Activated T-helper 1 cell treated with anti-CD3 and anti-CD28 coated beads, Interleukin-12 subunit alpha, Interleukin-12 subunit beta, Interleukin-2, Interleukin-4 antibody, amounts not matched to agents 30 ng/mL and 10 ng/mL and 1 ng/mL, durations not matched to agents 14 hours and 24 hours and 36 hours (primary cell): ENCODE measurements around the gene NEUROD1. TPM values are rescaled to one million over a fixed set of nuclear protein-coding genes. Genes with fewer than 3 reads are reported as not detected.
A peak's percentile ranks its signal among the peaks of the same experiment; 100 is the strongest.
"Not testable (repeated sequence)": the region's sequence is repeated elsewhere in the genome, so short reads cannot be mapped to it uniquely, and the experiment has no call there.

Experiments
- DNase-seq: peaks from one replicate; pipeline ENCODE4 v3.0.0; 2021; ENCODE audit warnings: low spot score
- H3K27ac Mint-ChIP-seq: one replicate; pipeline ENCODE4 v1.8.0; 2021; ENCODE audit warnings: mild to moderate bottlenecking, mixed read lengths
- H3K27me3 Mint-ChIP-seq: one replicate; pipeline ENCODE4 v1.8.0; 2022; ENCODE audit warnings: mild to moderate bottlenecking, moderate library complexity, mixed read lengths; ENCODE audit not compliant: insufficient read depth
- H3K36me3 Mint-ChIP-seq: one replicate; pipeline ENCODE4 v1.8.0; 2021; ENCODE audit warnings: low read depth, mixed read lengths
- H3K4me1 Mint-ChIP-seq: one replicate; pipeline ENCODE4 v1.8.0; 2021; ENCODE audit warnings: low read depth, mixed read lengths
- H3K4me3 Mint-ChIP-seq: one replicate; pipeline ENCODE4 v1.8.0; 2021; ENCODE audit warnings: mild to moderate bottlenecking, moderate library complexity, mixed read lengths
- H3K9me3 Mint-ChIP-seq: one replicate; pipeline ENCODE4 v1.8.0; 2021; ENCODE audit warnings: mixed read lengths
- intact Hi-C: fragments of 100-400 bp; cut with micrococcal nuclease; formaldehyde crosslinking; loops from one replicate; pipeline ENCODE4 v1.15.1; 2024
- total RNA-seq: library from RNA; stranded (reverse); gene quantifications from 2 replicates; pipeline ENCODE4 v1.2.3, GENCODE V29; 2022

Gene NEUROD1
- total RNA-seq = not detected in 2 replicates

- Mint-ChIP-seq H3K36me3 (peaks cover 9% of the 10 kb centered on the region), H3K4me3 (peak within 1 kb of the TSS; percentile 25), H3K27me3 (peaks cover 81% of the 10 kb centered on the region), H3K9me3 (peaks cover 27% of the 10 kb centered on the region), H3K27ac (peak within 1 kb of the TSS; percentile 85), H3K4me1 (peaks cover 40% of the 10 kb centered on the region)
- no peak for DNase-seq
- intact Hi-C loops = loop anchor here (2.0 to 10.0 kb wide), 2 partner anchors 23 to 385 kb away; partner anchors contain the start of gene CERKL
Observed at GRCh38 chr2:181680055-181680936, at the start of gene NEUROD1. Gene NEUROD1 (minus strand): TSS chr2:181680517. CDS start chr2:181678860, 1,657 bp downstream.

DNA sequence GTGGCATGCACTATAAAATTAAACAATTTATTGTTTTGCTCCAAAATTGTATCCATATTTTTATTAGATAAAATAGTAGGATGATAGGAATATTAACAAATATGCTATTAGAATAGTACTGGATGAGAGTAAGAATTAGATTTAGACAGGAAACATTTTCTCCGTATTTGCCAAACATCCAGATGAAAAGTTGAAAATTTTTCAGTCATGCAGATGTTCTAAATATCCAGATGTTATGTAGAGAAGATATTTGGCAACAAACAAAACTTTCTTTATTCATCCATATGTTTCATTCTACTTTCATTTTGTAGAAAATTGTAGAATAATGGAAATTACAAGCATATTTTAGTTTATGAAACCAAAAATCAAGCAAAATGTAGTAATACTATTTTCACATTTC lies 45.2 kb upstream of the NEUROD1 start:
- Mint-ChIP-seq H3K27ac (no peak overlapping the region), H3K4me3 (no peak overlapping the region)

DNA sequence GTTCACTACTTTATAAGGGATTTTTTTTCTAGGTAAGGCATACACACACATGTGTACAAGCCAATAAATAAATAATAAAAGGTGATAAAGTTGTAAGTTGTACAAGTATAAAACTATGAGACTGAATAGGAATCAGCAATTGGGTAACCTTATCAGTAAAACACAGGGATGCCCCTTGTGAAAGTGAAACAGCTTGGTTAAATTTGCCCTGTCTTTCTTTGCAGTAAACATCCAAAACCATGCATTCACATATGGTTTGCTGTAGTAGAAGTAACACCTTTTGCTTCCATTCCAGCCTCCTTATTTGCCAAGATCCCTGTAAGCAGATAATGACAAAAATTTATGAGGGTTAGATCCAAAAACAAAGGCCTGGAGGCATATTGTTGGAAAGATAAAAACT lies 44.3 kb upstream of the NEUROD1 start:
- Mint-ChIP-seq H3K27me3 (peaks cover 28% of the 10 kb centered on the region), H3K4me1 (no peaks in the 10 kb centered on the region), H3K4me3 (no peak overlapping the region), H3K36me3 (no peaks in the 10 kb centered on the region), H3K27ac (no peak overlapping the region), H3K9me3 (no peaks in the 10 kb centered on the region)
- DNase-seq = no peak
- intact Hi-C loops = no loop called here

More for the DNA sequence above, 45.2 kb upstream of the NEUROD1 start:
- Mint-ChIP-seq H3K9me3 (no peaks in the 10 kb centered on the region), H3K36me3 (no peaks in the 10 kb centered on the region), H3K4me1 (no peaks in the 10 kb centered on the region), H3K27me3 (peaks cover 28% of the 10 kb centered on the region)
- DNase-seq = no peak
- intact Hi-C loops = no loop called here

- intact Hi-C loops = no loop called here
- H3K36me3 Mint-ChIP-seq = no peaks in the 10 kb centered on the region
- no peak for DNase-seq
- H3K4me3 Mint-ChIP-seq = no peak overlapping the region
- H3K4me1 Mint-ChIP-seq = no peaks in the 10 kb centered on the region
- peaks cover 28% of the 10 kb centered on the region for H3K27me3 Mint-ChIP-seq
- H3K27ac Mint-ChIP-seq = no peak overlapping the region
- no peaks in the 10 kb centered on the region for H3K9me3 Mint-ChIP-seq
Observed at GRCh38 chr2:181723731-181724130, 43.4 kb upstream of the NEUROD1 start.

GRCh38 chr2:181715033-181715630 lies 34.8 kb upstream of the NEUROD1 start:
- no peaks in the 10 kb centered on the region for H3K4me1 Mint-ChIP-seq
- H3K27ac Mint-ChIP-seq = no peak overlapping the region
- no peaks in the 10 kb centered on the region for H3K9me3 Mint-ChIP-seq
- intact Hi-C loops = loop anchor here (1.0 to 10.0 kb wide), 7 partner anchors 142 to 1590 kb away; partner anchors contain the start of gene UBE2E3
- H3K27me3 Mint-ChIP-seq = peaks cover 5% of the 10 kb centered on the region
- no peak overlapping the region for H3K4me3 Mint-ChIP-seq
- no peaks in the 10 kb centered on the region for H3K36me3 Mint-ChIP-seq
- peak; percentile 45 for DNase-seq

- not testable (repeated sequence) for H3K27ac Mint-ChIP-seq, H3K27me3 Mint-ChIP-seq, H3K36me3 Mint-ChIP-seq, H3K4me1 Mint-ChIP-seq, DNase-seq, H3K4me3 Mint-ChIP-seq, H3K9me3 Mint-ChIP-seq
- intact Hi-C loops = loop anchor here (10.0 kb wide), 1 partner anchor 406 kb away; no protein-coding TSS in a partner anchor
Observed at GRCh38 chr2:181711051-181711450, 30.7 kb upstream of the NEUROD1 start.

GRCh38 chr2:181702519-181702918 lies 22.2 kb upstream of the NEUROD1 start:
- H3K4me1 Mint-ChIP-seq, H3K9me3 Mint-ChIP-seq, H3K36me3 Mint-ChIP-seq, DNase-seq, H3K27me3 Mint-ChIP-seq, intact Hi-C loops, H3K4me3 Mint-ChIP-seq, H3K27ac Mint-ChIP-seq: not testable (repeated sequence)

- intact Hi-C loops = no loop called here
- peaks cover 6% of the 10 kb centered on the region for H3K9me3 Mint-ChIP-seq
- no peak overlapping the region for H3K4me3 Mint-ChIP-seq
- H3K4me1 Mint-ChIP-seq = no peaks in the 10 kb centered on the region
- H3K27me3 Mint-ChIP-seq = peaks cover 22% of the 10 kb centered on the region
- H3K27ac Mint-ChIP-seq = no peak overlapping the region
- no peaks in the 10 kb centered on the region for H3K36me3 Mint-ChIP-seq
- DNase-seq = no peak
Observed at GRCh38 chr2:181698223-181698622, 17.9 kb upstream of the NEUROD1 start.

DNA sequence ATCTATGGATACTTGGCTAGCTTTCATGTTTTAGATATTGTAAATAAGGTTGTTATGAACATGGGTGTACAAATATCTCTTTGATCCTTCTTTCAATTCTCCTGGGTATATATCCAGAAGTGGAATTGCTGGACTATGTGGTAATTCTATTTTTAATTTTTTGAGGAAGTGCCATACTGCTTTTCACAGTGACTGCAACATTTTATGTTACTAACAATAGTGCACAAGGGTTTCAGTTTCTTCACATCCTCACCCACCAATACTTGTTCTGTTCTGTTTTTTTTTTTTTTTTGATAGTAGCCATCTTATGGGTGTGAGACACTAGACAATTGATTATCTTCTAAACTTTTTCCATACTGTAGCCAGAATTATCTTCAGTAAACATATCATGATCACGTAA lies 17.3 kb upstream of the NEUROD1 start:
- Mint-ChIP-seq H3K27me3 (peaks cover 22% of the 10 kb centered on the region), H3K4me1 (no peaks in the 10 kb centered on the region), H3K4me3 (no peak overlapping the region), H3K27ac (no peak overlapping the region), H3K36me3 (no peaks in the 10 kb centered on the region), H3K9me3 (peaks cover 5% of the 10 kb centered on the region)
- intact Hi-C loops = no loop called here
- DNase-seq = no peak

GRCh38 chr2:181697126-181697525 lies 16.8 kb upstream of the NEUROD1 start:
- intact Hi-C loops = no loop called here
- Mint-ChIP-seq H3K36me3 (no peaks in the 10 kb centered on the region), H3K27me3 (peaks cover 24% of the 10 kb centered on the region), H3K9me3 (peaks cover under 1% of the 10 kb centered on the region), H3K27ac (no peak overlapping the region), H3K4me1 (no peaks in the 10 kb centered on the region), H3K4me3 (no peak overlapping the region)
- DNase-seq = no peak

GRCh38 chr2:181694271-181694670 lies 14.0 kb upstream of the NEUROD1 start:
- Mint-ChIP-seq H3K9me3 (no peaks in the 10 kb centered on the region), H3K4me1 (no peaks in the 10 kb centered on the region), H3K36me3 (no peaks in the 10 kb centered on the region), H3K27ac (no peak overlapping the region), H3K27me3 (peaks cover 23% of the 10 kb centered on the region), H3K4me3 (no peak overlapping the region)
- intact Hi-C loops = no loop called here
- no peak for DNase-seq

- H3K27ac Mint-ChIP-seq = no peak overlapping the region
- no peaks in the 10 kb centered on the region for H3K36me3 Mint-ChIP-seq
- DNase-seq = no peak
- H3K4me3 Mint-ChIP-seq = no peak overlapping the region
- H3K9me3 Mint-ChIP-seq = no peaks in the 10 kb centered on the region
- peaks cover 27% of the 10 kb centered on the region for H3K27me3 Mint-ChIP-seq
- intact Hi-C loops = no loop called here
- no peaks in the 10 kb centered on the region for H3K4me1 Mint-ChIP-seq
Observed at GRCh38 chr2:181690860-181691259, 10.5 kb upstream of the NEUROD1 start.

- no peak overlapping the region for H3K4me3 Mint-ChIP-seq
- H3K27me3 Mint-ChIP-seq = peaks cover 55% of the 10 kb centered on the region
- H3K27ac Mint-ChIP-seq = no peak overlapping the region
- peaks cover 11% of the 10 kb centered on the region for H3K4me1 Mint-ChIP-seq
- peaks cover 3% of the 10 kb centered on the region for H3K9me3 Mint-ChIP-seq
- no peak for DNase-seq
- no peaks in the 10 kb centered on the region for H3K36me3 Mint-ChIP-seq
- intact Hi-C loops = loop anchor here (10.0 kb wide), 1 partner anchor 392 kb away; no protein-coding TSS in a partner anchor
Observed at GRCh38 chr2:181686576-181687185, 6.4 kb upstream of the NEUROD1 start.
